ENCODE data around the gene PSME2. TPM values are rescaled to one million over a fixed set of nuclear protein-coding genes. Genes with fewer than 3 reads are reported as not detected.
A peak's percentile ranks its signal among the peaks of the same experiment; 100 is the strongest.

PSME2 gene
- total and polyA plus RNA-seq, 2 of the 13 experiments (the other 11 are each of a cell fraction or from before 2014, with no cell fraction given), result 332 to 716 TPM

DNA sequence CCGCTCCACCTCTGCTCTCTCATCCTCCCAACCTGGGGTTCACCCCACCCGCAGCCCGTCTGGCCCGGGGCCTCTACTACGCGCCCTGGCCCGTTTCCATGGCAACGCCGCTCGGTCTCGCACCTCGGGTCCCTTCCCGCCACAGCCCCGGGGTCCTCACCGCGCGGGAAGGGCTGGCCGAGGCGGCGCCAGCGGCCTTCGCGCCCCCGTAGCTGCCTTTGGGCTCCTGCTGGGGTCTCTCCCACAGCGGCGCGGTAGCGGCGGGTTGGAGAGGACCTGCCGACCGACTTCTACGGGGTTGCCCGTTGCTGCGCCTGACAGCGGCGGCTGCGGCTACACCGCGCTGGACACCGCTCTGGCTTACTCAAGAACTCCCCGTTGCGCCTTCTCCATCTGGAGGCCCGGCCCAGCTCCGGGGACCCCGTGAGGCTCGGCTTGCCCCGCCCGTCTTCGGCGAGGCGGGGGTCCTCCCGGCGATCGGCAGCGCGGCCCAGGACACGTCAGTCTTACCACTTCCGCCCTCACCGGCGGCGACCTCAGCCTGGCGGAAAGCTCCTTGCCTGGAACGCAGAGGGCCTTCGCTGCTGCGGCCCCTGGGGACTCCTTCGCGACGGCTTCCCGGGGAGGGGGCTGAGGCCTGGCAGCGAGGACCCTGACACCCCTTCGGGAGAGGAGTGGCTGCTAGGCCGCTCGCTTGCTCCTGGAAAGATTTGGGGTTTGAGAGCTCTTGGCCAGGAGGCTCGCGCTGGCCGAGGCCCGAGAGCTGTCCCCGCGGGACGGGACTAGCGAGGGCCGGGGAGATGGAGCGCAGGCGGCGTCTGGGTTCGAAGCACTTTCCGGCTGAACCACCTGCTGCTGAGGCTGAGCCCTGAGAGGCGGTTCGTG is 49.0 kb upstream of the PSME2 start, which contains the start of gene TM9SF1 (continued):
- TF ChIP-seq, protein P1, sequence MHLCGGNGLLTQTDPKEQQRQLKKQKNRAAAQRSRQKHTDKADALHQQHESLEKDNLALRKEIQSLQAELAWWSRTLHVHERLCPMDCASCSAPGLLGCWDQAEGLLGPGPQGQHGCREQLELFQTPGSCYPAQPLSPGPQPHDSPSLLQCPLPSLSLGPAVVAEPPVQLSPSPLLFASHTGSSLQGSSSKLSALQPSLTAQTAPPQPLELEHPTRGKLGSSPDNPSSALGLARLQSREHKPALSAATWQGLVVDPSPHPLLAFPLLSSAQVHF (CRISPR knock-in tag; IDR thresholded peaks at IDR 0.05), result no peak
- TF ChIP-seq NR2F2 (IDR thresholded peaks at IDR 0.05; ENCODE audit: borderline replicate concordance, low read depth), result no peak
- TF ChIP-seq, protein P2, sequence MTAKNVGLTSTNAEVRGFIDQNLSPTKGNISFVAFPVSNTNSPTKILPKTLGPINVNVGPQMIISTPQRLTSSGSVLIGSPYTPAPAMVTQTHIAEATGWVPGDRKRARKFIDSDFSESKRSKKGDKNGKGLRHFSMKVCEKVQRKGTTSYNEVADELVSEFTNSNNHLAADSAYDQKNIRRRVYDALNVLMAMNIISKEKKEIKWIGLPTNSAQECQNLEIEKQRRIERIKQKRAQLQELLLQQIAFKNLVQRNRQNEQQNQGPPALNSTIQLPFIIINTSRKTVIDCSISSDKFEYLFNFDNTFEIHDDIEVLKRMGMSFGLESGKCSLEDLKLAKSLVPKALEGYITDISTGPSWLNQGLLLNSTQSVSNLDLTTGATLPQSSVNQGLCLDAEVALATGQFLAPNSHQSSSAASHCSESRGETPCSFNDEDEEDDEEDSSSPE (CRISPR knock-in tag; IDR thresholded peaks at IDR 0.05), result peak; percentile 100
- no peak for TF ChIP-seq ZFP36 (IDR thresholded peaks at IDR 0.05; ENCODE audit: borderline replicate concordance, low read depth, low read length, partially characterized antibody)
- TF ChIP-seq NR2C2 (CRISPR knock-in tag; IDR thresholded peaks at IDR 0.05; ENCODE audit: borderline replicate concordance), result peak; percentile 96
- no peak for TF ChIP-seq MAFK (conservative IDR thresholded peaks at IDR 0.05 in 1 of 2, IDR thresholded peaks at IDR 0.05 in 1 of 2; ENCODE audit: low read length in 2 of 2)
- TF ChIP-seq NFE2L2 (IDR thresholded peaks at IDR 0.05; ENCODE audit: low read length), result 0 out of 2 replicates have a peak, but pooled peaks have one; percentile 33
- peak; percentile 92; the same call in 1 of the 2 replicates for TF ChIP-seq NR3C1 (CRISPR knock-in tag; IDR thresholded peaks at IDR 0.05)
- TF ChIP-seq HES4 (CRISPR knock-in tag; IDR thresholded peaks at IDR 0.05; ENCODE audit: borderline replicate concordance), result peak; percentile 98
- TF ChIP-seq, protein P3, sequence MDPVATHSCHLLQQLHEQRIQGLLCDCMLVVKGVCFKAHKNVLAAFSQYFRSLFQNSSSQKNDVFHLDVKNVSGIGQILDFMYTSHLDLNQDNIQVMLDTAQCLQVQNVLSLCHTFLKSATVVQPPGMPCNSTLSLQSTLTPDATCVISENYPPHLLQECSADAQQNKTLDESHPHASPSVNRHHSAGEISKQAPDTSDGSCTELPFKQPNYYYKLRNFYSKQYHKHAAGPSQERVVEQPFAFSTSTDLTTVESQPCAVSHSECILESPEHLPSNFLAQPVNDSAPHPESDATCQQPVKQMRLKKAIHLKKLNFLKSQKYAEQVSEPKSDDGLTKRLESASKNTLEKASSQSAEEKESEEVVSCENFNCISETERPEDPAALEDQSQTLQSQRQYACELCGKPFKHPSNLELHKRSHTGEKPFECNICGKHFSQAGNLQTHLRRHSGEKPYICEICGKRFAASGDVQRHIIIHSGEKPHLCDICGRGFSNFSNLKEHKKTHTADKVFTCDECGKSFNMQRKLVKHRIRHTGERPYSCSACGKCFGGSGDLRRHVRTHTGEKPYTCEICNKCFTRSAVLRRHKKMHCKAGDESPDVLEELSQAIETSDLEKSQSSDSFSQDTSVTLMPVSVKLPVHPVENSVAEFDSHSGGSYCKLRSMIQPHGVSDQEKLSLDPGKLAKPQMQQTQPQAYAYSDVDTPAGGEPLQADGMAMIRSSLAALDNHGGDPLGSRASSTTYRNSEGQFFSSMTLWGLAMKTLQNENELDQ (CRISPR knock-in tag; IDR thresholded peaks at IDR 0.05; ENCODE audit: borderline replicate concordance), result peak; percentile 20
- TF ChIP-seq, protein P4, sequence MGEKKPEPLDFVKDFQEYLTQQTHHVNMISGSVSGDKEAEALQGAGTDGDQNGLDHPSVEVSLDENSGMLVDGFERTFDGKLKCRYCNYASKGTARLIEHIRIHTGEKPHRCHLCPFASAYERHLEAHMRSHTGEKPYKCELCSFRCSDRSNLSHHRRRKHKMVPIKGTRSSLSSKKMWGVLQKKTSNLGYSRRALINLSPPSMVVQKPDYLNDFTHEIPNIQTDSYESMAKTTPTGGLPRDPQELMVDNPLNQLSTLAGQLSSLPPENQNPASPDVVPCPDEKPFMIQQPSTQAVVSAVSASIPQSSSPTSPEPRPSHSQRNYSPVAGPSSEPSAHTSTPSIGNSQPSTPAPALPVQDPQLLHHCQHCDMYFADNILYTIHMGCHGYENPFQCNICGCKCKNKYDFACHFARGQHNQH (CRISPR knock-in tag; IDR thresholded peaks at IDR 0.05), result peak; percentile 99; the same call in 1 of the 2 replicates
- no peak for TF ChIP-seq CEBPB (IDR thresholded peaks at IDR 0.05; ENCODE audit: borderline replicate concordance, low read depth, low read length)
- TF ChIP-seq, protein P5, sequence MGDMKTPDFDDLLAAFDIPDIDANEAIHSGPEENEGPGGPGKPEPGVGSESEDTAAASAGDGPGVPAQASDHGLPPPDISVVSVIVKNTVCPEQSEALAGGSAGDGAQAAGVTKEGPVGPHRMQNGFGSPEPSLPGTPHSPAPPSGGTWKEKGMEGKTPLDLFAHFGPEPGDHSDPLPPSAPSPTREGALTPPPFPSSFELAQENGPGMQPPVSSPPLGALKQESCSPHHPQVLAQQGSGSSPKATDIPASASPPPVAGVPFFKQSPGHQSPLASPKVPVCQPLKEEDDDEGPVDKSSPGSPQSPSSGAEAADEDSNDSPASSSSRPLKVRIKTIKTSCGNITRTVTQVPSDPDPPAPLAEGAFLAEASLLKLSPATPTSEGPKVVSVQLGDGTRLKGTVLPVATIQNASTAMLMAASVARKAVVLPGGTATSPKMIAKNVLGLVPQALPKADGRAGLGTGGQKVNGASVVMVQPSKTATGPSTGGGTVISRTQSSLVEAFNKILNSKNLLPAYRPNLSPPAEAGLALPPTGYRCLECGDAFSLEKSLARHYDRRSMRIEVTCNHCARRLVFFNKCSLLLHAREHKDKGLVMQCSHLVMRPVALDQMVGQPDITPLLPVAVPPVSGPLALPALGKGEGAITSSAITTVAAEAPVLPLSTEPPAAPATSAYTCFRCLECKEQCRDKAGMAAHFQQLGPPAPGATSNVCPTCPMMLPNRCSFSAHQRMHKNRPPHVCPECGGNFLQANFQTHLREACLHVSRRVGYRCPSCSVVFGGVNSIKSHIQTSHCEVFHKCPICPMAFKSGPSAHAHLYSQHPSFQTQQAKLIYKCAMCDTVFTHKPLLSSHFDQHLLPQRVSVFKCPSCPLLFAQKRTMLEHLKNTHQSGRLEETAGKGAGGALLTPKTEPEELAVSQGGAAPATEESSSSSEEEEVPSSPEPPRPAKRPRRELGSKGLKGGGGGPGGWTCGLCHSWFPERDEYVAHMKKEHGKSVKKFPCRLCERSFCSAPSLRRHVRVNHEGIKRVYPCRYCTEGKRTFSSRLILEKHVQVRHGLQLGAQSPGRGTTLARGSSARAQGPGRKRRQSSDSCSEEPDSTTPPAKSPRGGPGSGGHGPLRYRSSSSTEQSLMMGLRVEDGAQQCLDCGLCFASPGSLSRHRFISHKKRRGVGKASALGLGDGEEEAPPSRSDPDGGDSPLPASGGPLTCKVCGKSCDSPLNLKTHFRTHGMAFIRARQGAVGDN (CRISPR knock-in tag; IDR thresholded peaks at IDR 0.05), result peak; percentile 99
- TF ChIP-seq, protein P6, sequence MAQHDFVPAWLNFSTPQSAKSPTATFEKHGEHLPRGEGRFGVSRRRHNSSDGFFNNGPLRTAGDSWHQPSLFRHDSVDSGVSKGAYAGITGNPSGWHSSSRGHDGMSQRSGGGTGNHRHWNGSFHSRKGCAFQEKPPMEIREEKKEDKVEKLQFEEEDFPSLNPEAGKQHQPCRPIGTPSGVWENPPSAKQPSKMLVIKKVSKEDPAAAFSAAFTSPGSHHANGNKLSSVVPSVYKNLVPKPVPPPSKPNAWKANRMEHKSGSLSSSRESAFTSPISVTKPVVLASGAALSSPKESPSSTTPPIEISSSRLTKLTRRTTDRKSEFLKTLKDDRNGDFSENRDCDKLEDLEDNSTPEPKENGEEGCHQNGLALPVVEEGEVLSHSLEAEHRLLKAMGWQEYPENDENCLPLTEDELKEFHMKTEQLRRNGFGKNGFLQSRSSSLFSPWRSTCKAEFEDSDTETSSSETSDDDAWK (CRISPR knock-in tag; IDR thresholded peaks at IDR 0.05), result no peak
- TF ChIP-seq MAFG (CRISPR knock-in tag; IDR thresholded peaks at IDR 0.05), result peak; percentile 71; the same call in 1 of the 2 replicates
- peak; percentile 95 for TF ChIP-seq GZF1 (CRISPR knock-in tag; IDR thresholded peaks at IDR 0.05)
